NCI-H2196 (cell line): Measurements from ENCODE around the gene THAP12.
"Not testable (repeated sequence)": the region's sequence is repeated elsewhere in the genome, so short reads cannot be mapped to it uniquely, and the experiment has no call there.

ENCODE experiments used
- DNase-seq: peaks from one replicate; lab custom pipeline; 2025; ENCODE audit not compliant: unreplicated experiment; lab: John Stamatoyannopoulos, UW

THAP12 gene, protein sequence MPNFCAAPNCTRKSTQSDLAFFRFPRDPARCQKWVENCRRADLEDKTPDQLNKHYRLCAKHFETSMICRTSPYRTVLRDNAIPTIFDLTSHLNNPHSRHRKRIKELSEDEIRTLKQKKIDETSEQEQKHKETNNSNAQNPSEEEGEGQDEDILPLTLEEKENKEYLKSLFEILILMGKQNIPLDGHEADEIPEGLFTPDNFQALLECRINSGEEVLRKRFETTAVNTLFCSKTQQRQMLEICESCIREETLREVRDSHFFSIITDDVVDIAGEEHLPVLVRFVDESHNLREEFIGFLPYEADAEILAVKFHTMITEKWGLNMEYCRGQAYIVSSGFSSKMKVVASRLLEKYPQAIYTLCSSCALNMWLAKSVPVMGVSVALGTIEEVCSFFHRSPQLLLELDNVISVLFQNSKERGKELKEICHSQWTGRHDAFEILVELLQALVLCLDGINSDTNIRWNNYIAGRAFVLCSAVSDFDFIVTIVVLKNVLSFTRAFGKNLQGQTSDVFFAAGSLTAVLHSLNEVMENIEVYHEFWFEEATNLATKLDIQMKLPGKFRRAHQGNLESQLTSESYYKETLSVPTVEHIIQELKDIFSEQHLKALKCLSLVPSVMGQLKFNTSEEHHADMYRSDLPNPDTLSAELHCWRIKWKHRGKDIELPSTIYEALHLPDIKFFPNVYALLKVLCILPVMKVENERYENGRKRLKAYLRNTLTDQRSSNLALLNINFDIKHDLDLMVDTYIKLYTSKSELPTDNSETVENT

DNA sequence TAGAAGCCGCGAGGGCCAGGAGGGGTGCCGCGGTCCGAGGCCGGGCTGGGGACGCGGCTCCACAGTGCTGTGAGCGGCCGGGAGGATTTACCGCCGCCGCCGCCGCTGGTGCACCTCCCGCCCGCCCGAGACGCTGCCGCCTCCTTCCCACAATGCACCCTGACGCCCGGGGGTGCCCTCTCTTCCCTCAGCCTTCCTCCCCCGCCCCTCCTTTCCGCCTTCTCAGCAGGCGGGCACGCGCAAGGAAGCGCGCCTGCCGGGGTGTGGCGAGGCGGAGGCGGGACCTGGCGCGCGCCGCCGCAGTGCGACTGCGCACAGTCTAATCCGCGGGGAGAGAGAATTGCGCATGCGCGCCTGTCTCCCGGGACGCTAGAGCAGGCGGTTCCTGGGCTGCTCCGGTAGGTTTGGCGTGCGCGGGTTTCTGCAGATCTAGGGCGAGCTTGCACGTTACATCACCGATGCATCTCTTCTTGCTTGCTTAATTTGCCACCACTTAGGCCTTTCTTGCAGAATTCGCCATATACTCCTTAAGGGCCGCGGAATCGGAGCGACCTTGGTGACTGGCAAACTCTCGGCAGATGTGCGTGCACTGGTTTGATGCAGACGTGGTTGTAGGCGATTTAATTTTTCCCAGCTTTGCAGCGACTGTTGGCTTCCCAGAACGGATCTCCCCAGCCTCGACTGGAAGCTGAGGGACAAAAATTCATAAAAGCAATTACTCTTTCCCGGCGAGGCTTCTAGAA is at the start of gene THAP12, which contains the start of gene GVQW3:
Gene THAP12, minus strand, starts transcription at position 156 of the 743 bp plus-strand sequence. CDS start 296 bp downstream, outside the sequence.
Gene GVQW3, plus strand, starts transcription at position 347 of the 743 bp plus-strand sequence. CDS start 506 bp downstream, outside the sequence.
- DNase-seq, result peak; percentile 98

DNA sequence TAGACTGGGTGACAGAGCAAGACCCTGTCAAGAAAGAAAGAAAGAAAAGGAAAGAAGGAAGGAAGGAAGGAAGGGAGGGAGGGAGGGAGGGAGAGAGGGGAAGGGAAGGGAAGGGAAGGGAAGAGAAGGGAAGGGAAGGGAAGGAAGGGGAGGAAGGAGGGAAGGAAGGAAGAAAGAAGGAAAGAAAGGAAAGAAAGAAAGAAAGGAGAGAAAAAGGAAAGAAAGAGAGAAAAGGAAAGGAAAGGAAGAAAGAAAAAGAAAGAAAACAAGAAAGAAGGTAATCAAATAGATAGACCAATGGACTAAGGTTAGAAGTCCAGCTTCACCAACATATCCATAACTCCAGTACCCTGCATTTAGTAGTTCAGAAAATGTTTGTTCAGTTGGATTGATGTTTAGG is 45.7 kb upstream of the THAP12 start:
- DNase-seq, result no peak

DNA sequence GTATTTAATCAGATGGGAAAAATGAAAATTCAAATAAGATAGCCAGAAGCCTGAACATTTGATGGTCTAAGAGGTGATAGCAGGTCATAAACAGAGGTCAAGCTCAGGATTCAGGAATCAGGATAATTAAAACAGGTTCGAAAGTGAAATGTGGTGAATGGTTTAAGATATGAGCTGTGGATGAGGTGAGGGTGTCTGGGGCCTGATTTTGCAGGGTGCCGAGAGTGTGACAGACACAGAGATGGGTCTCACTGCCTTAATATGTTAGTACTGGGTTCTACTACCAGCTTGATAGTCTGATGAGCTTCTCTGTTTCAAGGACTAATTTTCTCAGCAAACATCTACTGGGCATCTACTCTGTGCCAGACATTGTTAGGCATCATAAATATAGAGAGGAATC is 44.0 kb upstream of the THAP12 start:
- no peak for DNase-seq

DNA sequence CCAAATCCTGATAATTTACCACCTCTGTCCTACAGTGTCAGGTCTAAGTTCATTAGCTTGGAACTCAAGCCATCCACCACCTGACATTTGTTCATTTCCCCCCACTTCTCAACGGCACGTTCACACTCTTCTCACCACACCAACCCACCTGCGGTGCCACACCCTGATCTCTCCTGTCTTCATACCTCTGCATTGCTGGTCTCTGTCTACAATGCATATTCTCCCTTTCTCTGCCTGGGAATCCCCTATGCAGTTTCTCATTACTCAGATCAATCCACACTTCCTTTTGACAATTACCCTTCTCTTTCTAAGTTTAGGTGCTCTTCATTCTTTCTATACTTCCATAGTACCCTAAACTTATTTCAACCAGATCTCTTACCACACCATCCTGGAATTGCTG is 43.4 kb upstream of the THAP12 start:
- DNase-seq, result no peak

DNA sequence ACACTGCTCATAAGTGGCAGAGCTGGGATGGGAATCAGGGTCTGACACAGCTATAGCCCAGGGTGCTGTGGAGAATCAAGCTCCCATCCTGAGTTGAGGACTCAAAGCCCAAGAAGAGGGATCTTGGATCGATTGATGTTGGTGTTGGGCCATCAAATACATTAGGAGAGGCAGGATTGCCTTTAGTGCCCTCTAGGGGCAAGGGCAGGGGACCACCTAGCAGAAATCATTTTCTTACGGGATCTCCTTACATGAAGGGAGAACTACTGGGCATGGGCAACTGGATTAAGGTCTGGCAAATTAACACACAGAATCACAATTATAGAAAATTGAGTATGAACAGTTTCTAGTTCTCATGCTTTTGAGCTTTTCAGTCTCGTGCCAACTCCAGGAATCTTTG is 39.0 kb upstream of the THAP12 start:
- no peak for DNase-seq

DNA sequence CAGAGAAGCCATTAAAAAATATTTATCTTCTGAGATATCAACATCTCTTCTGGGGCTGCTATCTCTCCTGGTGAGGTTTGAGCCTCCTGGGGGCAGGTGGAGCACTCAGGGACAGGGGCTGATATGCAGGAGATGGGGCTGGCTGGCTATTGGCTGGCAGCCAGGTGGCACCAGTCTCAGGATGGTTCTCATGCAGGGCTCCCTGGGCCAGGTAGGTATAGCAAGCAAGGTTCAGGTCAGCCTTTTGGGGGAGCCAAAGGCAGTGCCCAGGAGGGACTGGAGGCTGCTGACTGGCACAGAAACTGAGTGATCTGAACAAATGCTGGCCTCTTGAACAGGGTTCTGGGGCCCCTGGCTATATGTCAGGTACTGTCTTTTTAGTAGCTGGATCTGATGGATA is 34.1 kb upstream of the THAP12 start:
- no peak for DNase-seq

DNA sequence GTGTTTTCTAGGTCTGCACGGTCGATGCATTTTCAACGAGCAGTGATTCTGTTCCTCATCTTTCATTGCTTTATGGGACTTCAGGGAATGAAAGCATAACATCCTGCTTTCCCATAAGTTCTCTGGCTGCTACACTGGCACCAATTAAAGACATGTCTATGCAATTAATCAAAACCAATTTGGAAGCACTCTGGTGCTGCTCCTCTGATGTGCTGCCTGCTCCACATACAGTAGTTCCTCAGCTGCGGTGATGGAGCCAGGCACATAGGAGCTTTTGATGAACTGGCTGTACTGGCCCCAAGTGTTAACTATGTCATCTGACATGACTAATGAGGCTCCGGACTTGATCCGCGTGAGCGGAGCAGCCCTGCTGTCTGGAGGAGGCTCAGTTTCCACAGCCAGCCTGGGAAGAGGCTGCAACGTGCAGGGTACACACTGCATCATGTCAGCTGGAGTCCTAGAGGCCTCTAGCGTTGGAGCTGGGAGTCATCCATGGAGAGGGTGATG is 30.0 kb upstream of the THAP12 start:
- no peak for DNase-seq

DNA sequence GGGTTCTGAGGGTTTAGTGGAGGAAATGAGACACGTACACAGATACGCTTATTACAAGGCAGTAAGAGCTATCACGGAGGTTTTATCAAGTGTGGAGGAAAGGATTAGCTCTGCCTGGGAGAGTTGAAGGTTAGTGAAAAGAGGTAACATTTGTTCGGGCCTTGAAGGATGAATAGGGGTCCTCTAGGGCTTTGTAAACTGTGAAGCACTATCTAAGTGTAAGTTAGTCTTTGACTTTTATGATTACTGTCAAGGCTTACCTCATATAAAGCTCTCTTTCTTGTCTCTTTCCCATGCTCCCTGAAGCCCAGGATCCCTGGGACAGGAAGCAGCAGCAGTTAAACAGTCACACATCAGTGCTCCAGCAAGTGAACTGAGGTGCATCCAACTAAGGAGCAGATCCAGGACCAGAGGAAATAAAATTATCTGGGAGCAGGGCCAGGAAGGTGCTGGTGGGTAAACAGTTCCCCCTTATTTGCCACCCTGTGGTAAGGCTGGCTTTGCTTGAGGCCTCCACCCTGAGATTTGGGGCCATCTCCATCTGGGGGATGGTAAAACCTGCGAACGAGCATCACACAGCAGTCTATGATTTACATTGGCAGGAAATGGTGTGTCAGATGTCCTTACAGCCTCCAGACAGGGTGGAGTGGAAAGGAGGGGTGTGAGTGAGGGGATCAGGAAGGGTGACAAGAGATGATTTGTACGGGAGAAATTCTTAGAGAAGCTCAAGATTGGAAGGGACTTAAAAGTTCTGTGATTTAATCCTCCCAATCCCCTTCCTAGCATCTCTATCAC is 27.4 kb upstream of the THAP12 start:
- peak; percentile 29 for DNase-seq

DNA sequence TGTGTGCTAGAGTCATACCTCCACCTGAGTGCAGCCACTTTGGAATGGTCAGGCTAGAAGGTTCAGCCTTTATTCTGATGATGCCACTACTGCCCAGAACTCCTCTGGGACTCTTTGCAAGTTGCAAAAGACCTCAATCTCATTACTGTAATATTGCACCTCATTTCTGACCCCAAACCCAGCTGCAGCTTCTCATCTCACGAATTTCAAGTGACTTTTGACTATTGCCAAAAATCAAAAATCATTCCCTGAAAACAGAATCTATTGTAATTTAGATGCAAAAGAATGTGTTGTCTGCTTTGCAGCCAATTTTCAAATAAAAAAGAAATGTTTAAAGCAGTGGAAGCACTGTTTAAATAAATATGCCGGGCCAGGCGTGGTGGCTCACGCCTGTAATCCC is 25.4 kb upstream of the THAP12 start:
- no peak for DNase-seq

DNA sequence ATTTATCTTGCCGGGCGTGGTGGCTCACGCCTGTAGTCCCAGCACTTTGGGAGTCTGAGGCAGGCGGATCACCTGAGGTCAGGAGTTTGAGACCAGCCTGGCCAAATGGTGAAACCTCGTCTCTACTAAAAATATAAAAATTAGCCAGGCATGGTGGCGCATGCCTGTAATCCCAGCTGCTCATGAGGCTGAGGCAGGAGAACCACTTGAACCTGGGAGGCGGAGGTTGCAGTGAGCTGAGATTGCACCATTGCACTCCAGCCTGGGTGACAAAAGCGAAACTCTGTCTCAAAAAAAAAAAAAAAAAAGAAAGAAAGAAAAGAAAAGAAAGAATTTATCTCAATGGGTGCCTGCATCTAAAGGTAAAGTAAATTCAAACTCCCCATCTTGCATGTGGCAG is 20.6 kb upstream of the THAP12 start:
- DNase-seq, result not testable (repeated sequence)

DNA sequence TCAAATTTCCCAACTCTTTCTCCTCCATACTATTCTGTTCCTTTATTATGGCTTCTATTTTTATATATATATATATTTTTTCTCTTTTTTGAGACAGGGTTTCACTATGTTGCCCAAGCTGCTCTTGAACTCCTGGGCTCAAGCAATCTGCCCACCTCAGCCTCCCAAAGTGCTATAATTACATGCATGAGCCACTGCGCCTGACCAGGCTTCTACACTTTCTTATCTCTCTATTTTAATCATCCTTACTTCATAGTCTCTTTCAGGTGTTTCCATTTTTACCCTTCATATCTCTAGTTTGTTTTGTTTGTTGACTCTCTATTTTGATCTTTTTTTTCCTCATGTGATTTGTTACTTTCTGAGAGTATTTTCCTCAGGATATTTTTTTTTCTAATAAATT is 20.0 kb upstream of the THAP12 start:
- no peak for DNase-seq

DNA sequence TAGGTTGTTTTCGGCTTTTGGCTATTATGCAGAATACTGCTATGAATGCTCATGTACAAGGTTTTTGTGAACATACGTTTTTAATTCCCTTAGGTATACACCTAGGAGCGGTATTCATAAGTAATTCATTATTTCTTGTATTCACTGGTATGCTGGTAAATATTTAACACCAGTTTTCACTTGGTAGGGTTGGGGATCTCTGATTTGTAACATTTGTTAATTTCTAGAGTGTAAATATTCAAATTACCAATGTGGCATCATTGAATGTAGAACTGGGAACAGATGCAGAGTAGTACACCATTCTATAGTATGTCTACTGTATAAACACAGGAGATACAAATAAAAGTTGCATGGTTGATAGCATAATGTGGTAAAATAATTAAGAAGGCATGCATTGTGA is 16.5 kb upstream of the THAP12 start:
- no peak for DNase-seq

DNA sequence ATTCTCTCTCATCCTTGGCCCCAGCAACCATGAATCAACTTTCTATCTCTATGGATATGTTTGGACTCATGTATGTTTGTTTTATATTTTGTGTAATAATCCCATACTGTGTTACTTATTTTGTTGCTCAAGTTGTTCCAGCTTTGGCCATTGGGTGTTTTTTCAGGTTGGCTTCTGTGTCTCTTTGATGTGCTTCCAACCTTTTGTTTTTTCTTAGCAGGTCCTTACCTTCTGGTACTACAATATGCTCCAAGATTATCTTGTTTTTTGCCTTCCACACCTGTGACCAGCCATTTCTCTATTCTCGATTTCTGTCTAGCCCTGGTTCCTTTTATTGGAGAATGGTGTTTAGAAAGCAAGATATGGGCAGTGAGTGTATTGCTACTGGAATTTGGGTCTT is 14.4 kb upstream of the THAP12 start:
- DNase-seq, result no peak

DNA sequence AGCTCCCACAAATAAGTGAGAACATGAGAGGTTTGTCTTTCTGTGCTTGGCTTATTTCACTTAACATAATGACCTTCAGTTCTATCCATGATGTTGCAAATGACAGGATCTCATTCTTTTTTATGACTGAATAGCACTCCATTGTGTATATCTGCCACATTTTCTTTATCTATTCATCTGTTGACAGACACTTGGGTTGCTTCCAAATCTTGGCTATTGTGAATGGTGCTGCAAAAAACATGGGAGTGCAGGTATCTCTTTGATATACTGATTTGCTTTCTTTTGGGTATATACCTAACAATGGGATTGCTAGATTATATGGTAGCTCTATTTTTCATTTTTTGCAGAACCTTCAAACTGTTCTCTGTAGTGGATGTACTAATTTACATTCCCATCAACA is 13.5 kb upstream of the THAP12 start:
- DNase-seq, result no peak

DNA sequence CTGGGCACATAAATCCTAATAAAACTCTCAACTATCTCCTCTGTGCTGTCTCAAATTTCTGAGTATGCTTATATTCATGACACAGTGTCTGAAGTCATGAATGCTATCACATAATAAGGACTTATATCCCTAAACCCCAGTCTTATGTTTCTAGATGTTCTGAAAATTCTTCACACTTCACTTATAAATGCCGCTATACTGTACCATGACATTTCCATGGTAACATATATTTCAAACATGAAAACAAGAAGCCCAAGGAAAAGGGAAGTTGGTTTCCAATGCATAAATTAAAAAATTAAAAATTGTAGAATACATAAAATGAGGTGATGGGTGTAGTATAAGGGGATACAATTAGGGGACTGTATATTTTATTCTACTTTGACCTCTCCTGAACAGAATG is 11.9 kb upstream of the THAP12 start:
- no peak for DNase-seq

DNA sequence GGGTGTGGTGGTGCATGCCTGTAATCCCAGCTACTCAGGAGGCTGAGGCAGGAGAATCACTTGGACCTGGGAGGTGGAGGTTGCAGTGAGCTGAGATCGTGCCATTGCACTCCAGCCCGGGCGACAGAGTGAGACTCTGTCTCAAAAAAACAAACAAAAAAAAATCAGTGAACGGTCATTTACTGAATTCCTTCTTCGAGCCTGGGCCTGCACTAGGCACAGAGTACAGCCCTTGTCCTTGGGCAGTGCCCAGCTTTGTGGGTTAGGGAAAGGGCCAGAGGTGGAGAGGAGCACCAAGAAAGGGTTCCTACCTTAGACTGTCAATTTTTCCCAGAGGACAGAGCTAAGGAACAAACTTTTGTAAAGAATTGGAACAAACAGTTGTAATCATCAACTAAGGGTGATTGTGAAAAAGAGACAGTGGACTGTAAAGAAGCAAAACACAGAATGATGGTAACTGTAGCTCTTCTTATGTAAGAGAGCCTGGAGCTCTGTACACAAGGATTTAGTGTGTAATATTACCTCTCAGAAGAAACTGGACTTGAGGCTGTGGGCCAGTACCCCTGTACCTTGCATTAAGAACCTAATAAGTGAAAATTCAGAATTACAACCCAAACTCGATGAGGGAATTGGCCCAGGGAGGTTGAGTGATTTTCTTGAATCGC is 11.0 kb upstream of the THAP12 start:
- no peak for DNase-seq

DNA sequence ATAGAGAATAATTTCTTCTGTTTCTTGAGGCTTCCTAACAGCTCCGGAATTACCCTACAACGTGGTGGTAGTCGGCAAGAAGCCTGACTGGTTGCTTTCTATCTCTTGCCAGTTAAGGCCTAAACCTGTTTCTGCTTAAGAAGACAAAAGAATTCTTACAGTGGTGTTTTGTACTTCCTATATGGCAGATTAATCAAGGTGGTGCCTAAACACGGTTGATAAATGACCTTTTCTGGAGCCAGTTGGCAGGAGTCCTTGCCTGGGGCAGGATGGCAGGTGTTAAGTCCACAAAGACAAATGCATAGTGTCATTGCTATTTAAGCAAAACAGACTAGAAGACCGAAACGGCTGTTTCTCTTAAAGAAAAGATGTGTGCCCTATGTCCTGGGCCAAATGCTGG is 10.1 kb upstream of the THAP12 start:
- DNase-seq, result peak; percentile 50

DNA sequence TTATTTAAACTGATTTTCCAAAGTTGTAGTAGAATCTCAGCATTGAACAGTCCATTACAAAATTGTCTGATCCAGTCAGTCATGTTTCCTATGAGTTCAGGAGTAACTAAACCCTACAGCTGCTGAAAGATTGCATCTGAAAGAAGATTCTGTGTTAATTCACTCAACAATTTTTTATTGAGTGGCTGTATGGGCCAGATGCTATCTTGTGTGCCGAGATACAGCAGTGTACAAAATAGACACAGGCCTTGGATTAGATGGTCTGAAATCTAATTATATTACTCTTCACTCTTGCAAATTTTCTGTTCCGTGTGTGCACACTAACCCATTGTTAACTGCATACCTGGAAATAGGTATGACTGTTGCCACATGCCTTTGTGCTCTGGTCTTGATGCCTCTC is 7.5 kb upstream of the THAP12 start:
- no peak for DNase-seq

DNA sequence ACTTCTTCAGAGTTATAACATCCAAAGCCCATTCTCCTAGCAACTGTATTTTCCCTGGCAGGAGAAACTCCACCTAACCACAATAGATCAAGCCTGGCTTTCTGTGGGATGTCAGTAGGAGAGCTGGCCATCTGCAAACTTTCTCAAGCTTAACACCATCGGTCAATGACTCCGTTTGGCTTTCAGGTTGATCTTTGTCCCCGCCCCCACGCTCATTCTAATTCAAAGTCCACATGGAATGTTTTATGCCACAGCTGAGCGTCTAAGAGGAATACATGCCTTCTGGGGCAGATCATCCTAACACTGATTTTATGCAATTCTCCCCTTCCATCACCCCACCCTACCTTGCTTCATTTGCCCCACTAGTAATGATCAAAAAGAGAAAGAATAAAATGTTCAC is 5.0 kb upstream of the THAP12 start:
- no peak for DNase-seq

DNA sequence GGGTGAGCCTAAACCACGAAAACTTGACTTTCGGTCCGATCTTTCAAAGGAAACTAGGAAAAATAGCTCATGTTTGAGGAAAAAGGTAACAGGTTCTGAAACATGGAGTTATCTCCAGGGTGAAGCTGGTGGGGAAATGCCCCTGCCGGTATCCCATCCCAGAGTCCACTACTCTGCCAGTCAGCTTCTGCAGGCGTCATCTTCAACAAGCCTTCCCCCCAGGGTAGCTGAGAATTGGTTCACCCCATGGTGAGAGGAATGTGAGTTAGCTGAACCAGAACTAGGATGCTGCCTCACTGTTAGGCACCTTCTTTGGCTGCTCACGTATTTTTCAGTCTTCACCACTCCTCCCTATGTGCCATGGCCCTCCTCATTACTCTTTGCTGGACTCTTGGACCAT is 1.3 kb upstream of the THAP12 start:
- DNase-seq, result no peak
